ENCODE results near the gene FNIP1. TPM values are rescaled to one million over a fixed set of nuclear protein-coding genes. Genes with fewer than 3 reads are reported as not detected.

FNIP1 gene
- total RNA-seq, 1 experiment from 2014 or later, result 16.4 TPM

DNA sequence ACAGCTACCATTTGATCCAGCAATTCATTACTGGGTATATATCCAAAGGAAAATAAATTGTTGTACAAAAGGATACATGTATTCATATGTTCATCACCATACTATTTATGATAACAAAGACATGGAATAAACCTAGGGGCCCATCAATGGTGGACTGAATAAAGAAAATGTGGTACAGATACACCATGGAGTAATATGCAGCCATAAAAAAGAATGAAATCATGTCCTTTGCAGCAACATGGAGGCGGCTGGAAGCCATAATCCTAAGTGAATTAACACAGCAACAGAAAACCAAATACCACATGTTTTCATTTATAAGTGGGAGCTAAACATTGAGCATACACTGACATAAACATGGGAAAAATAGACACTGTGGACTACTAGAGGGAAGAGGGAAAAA is 37.1 kb downstream of the FNIP1 start (continued):
- TF ChIP-seq, protein P1, sequence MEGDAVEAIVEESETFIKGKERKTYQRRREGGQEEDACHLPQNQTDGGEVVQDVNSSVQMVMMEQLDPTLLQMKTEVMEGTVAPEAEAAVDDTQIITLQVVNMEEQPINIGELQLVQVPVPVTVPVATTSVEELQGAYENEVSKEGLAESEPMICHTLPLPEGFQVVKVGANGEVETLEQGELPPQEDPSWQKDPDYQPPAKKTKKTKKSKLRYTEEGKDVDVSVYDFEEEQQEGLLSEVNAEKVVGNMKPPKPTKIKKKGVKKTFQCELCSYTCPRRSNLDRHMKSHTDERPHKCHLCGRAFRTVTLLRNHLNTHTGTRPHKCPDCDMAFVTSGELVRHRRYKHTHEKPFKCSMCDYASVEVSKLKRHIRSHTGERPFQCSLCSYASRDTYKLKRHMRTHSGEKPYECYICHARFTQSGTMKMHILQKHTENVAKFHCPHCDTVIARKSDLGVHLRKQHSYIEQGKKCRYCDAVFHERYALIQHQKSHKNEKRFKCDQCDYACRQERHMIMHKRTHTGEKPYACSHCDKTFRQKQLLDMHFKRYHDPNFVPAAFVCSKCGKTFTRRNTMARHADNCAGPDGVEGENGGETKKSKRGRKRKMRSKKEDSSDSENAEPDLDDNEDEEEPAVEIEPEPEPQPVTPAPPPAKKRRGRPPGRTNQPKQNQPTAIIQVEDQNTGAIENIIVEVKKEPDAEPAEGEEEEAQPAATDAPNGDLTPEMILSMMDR (IDR thresholded peaks at IDR 0.05 in 2 of 3, conservative IDR thresholded peaks at IDR 0.05 in 1 of 3; ENCODE audit: borderline replicate concordance in 1 of 3, insufficient read depth in 1 of 3, low read depth in 2 of 3, low read length in 2 of 3), result no peak
- TF ChIP-seq TCF7L2 (IDR thresholded peaks at IDR 0.05; ENCODE audit: borderline replicate concordance, extremely low read depth, insufficient read depth, insufficient read length) (no peak), YY1 (IDR thresholded peaks at IDR 0.05; ENCODE audit: extremely low read depth, insufficient replicate concordance, low read depth, low read length) (no peak), SIN3A (IDR thresholded peaks at IDR 0.05; ENCODE audit: low read depth) (no peak), POLR2A (IDR thresholded peaks at IDR 0.05; ENCODE audit: borderline replicate concordance, extremely low read depth, insufficient read depth, insufficient read length) (no peak)

- H3K4me2 ChIP-seq (ENCODE audit: low read length), result no peak overlapping the region
- no peak for ATAC-seq
- peaks cover 82% of the 10 kb centered on the region for H3K79me2 ChIP-seq (ENCODE audit: insufficient read depth, low read length)
- H2AFZ ChIP-seq (ENCODE audit: low read depth, low read length, poor library complexity, severe bottlenecking), result no peak overlapping the region
- RAD21 ChIA-PET (ENCODE audit: low non-redundant PET in 1 of 2, low total read pairs in 2 of 2, uncharacterized antibody in 2 of 2, unreplicated experiment in 2 of 2), result no interaction called here
- H3K9ac ChIP-seq (ENCODE audit: low read length), result no peak overlapping the region
- H3K9me3 ChIP-seq (ENCODE audit: control insufficient read depth in 1 of 2, insufficient read depth in 1 of 2, low read depth in 1 of 2, low read length in 2 of 2), result no peaks in the 10 kb centered on the region
- no peaks in the 10 kb centered on the region for H3K9me2 ChIP-seq (ENCODE audit: insufficient read depth)
- POLR2A ChIA-PET, result no interaction called here
- intact Hi-C loops (cut with micrococcal nuclease), result no loop called here
- no peaks in the 10 kb centered on the region for H4K20me1 ChIP-seq (ENCODE audit: insufficient read depth)
- no TSS peak for BruUV-seq (replicated peaks)
- H3K27me3 ChIP-seq (ENCODE audit: insufficient read depth, low read length), result no peaks in the 10 kb centered on the region
- no peak overlapping the region for H3K27ac ChIP-seq (ENCODE audit: low read depth, low read length)
- DNase-seq (ENCODE audit: low read depth, low spot score), result no peak
- H3K4me3 ChIP-seq (replicated peaks in 1 of 2; ENCODE audit: low read depth in 1 of 2, low read length in 2 of 2), result no peak overlapping the region
- H3K4me1 ChIP-seq (ENCODE audit: control insufficient read depth in 1 of 2, insufficient read depth in 2 of 2, low read length in 2 of 2), result no peaks in the 10 kb centered on the region
- no peak for TF ChIP-seq SP1 (IDR thresholded peaks at IDR 0.05; ENCODE audit: low read depth)
- TF ChIP-seq SIN3A (IDR thresholded peaks at IDR 0.05; ENCODE audit: low read depth), result no peak
- no peak for TF ChIP-seq ZNF274 (IDR thresholded peaks at IDR 0.05; ENCODE audit: low read depth, low read length)
- no peak for TF ChIP-seq POLR2A (IDR thresholded peaks at IDR 0.05; ENCODE audit: borderline replicate concordance, extremely low read depth, insufficient read depth, insufficient read length)
- TF ChIP-seq CBX3 (IDR thresholded peaks at IDR 0.05; ENCODE audit: low read depth), result no peak
- TF ChIP-seq, protein P2, sequence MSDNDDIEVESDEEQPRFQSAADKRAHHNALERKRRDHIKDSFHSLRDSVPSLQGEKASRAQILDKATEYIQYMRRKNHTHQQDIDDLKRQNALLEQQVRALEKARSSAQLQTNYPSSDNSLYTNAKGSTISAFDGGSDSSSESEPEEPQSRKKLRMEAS (IDR thresholded peaks at IDR 0.05), result no peak
- TF ChIP-seq, protein P1 (IDR thresholded peaks at IDR 0.05 in 2 of 3, conservative IDR thresholded peaks at IDR 0.05 in 1 of 3; ENCODE audit: borderline replicate concordance in 1 of 3, insufficient read depth in 1 of 3, low read depth in 2 of 3, low read length in 2 of 3), result no peak
- no peak for TF ChIP-seq CEBPB (IDR thresholded peaks at IDR 0.05; ENCODE audit: low read depth)
- no peaks in the 10 kb centered on the region for H3K36me3 ChIP-seq (ENCODE audit: control insufficient read depth in 1 of 2, insufficient read depth in 2 of 2, low read length in 2 of 2)
- CTCF ChIA-PET, result no interaction called here
Observed at GRCh38 chr5:131758520-131758900, 38.3 kb downstream of the FNIP1 start.

All from HCT116 (cell line).